AG10803 (cell line): ENCODE data around the gene KCNQ1.

Source experiments
- DNase-seq: peaks from one replicate; pipeline ENCODE4 v3.0.0; 2010; ENCODE audit warnings: low read depth
- H3K4me3 ChIP-seq: 2 replicates; pipeline ENCODE4 v1.5.1; 2011; ENCODE audit warnings: mild to moderate bottlenecking, low read length, control low read depth
- TF ChIP-seq, protein P1 (sequence below): conservative IDR thresholded peaks from 2 replicates; pipeline ENCODE4 v1.5.1; 2011; ENCODE audit warnings: mild to moderate bottlenecking, low read length, control low read depth, inconsistent platforms

The KCNQ1 gene, protein sequence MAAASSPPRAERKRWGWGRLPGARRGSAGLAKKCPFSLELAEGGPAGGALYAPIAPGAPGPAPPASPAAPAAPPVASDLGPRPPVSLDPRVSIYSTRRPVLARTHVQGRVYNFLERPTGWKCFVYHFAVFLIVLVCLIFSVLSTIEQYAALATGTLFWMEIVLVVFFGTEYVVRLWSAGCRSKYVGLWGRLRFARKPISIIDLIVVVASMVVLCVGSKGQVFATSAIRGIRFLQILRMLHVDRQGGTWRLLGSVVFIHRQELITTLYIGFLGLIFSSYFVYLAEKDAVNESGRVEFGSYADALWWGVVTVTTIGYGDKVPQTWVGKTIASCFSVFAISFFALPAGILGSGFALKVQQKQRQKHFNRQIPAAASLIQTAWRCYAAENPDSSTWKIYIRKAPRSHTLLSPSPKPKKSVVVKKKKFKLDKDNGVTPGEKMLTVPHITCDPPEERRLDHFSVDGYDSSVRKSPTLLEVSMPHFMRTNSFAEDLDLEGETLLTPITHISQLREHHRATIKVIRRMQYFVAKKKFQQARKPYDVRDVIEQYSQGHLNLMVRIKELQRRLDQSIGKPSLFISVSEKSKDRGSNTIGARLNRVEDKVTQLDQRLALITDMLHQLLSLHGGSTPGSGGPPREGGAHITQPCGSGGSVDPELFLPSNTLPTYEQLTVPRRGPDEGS

DNA sequence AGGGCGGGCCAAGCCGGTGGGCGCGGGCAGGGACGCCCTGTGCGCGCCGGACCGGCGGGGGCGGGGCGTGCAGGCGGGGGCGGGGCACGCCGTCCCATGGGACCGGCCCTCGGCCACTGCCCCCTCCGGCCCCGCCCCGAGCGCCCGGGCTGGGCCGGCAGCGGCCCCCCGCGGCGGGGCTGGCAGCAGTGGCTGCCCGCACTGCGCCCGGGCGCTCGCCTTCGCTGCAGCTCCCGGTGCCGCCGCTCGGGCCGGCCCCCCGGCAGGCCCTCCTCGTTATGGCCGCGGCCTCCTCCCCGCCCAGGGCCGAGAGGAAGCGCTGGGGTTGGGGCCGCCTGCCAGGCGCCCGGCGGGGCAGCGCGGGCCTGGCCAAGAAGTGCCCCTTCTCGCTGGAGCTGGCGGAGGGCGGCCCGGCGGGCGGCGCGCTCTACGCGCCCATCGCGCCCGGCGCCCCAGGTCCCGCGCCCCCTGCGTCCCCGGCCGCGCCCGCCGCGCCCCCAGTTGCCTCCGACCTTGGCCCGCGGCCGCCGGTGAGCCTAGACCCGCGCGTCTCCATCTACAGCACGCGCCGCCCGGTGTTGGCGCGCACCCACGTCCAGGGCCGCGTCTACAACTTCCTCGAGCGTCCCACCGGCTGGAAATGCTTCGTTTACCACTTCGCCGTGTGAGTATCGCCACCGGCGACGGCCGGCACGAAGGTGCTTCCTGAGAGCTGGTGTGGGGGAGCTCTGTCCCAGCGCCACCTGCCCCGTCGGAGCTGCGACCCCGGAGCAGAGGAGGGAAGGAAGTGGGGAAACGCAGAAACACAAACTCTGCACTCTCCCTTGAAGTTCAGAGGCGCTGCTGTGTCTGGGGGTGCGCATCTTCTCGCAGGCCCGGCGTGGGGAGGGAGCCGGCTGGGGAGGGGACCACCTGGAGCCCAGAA, at the start of gene KCNQ1:
Gene KCNQ1, plus strand, starts transcription at position 188 of the 925 bp plus-strand sequence. Its CDS starts 91 bp downstream, at position 279.
- DNase-seq, result no peak
- TF ChIP-seq, protein P1, sequence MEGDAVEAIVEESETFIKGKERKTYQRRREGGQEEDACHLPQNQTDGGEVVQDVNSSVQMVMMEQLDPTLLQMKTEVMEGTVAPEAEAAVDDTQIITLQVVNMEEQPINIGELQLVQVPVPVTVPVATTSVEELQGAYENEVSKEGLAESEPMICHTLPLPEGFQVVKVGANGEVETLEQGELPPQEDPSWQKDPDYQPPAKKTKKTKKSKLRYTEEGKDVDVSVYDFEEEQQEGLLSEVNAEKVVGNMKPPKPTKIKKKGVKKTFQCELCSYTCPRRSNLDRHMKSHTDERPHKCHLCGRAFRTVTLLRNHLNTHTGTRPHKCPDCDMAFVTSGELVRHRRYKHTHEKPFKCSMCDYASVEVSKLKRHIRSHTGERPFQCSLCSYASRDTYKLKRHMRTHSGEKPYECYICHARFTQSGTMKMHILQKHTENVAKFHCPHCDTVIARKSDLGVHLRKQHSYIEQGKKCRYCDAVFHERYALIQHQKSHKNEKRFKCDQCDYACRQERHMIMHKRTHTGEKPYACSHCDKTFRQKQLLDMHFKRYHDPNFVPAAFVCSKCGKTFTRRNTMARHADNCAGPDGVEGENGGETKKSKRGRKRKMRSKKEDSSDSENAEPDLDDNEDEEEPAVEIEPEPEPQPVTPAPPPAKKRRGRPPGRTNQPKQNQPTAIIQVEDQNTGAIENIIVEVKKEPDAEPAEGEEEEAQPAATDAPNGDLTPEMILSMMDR, result no peak
- no peak within 1 kb of the TSS for H3K4me3 ChIP-seq

DNA sequence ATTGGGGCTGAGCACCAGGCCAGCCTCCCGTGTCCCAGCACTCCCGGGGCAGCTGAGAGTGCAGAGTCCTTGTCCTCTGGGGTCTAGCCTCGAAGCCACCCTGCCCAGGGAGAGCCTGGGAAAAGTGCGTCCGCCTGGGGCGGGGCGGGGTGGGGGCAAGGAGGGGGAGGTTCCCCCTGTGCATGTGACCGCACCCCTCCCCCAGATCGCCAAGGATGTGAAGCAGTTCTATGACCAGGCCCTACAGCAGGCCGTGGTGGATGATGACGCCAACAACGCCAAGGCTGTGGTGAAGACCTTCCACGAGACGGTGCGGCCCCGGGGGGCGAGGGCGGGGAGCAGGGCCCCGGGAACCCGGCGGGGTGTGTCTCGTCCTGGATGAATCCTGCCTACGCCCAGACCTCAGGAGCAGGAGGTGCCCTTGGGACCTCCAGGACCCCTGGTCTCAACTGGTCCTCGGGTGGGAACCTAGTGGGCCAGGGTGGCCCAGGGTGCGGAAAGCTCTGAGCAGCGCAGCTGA, 49.5 kb upstream of the KCNQ1 start:
- no peak overlapping the region for H3K4me3 ChIP-seq
- no peak for DNase-seq
- TF ChIP-seq, protein P1, result no peak

DNA sequence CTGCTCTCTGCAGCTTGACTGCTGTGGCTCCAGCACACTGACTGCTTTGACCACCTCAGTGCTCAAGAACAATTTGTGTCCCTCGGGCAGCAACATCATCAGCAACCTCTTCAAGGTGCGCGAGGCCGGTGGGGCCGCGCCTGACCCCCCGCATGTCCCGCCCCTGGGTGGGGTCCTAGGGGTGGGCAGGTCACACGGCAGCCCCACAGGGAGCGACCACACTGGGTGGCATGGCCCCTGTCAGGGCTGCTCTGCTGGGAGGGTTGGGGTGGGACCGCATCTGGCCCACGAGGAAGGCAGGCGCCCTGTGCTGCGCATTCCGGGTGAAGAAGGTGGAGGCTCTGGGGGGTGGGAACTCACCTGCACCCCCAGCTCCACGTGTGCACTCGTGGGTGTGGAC, 49.0 kb upstream of the KCNQ1 start:
- TF ChIP-seq, protein P1, result no peak
- no peak overlapping the region for H3K4me3 ChIP-seq

DNA sequence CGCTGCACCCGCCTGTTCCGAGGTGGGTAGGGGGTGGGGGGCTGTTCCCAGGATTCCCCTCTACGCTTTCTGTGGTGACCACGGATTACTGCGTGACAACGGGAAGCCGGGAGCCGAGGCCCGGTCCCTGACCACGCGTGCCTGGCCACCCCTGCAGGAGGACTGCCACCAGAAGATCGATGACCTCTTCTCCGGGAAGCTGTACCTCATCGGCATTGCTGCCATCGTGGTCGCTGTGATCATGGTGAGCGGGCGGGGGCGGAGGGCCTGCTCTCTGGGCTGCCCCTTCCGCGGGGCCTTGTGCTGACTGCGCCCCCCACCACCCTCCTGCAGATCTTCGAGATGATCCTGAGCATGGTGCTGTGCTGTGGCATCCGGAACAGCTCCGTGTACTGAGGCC, 48.3 kb upstream of the KCNQ1 start:
- H3K4me3 ChIP-seq, result no peak overlapping the region
- no peak for DNase-seq
- TF ChIP-seq, protein P1, result no peak

More for the DNA sequence above, 49.0 kb upstream of the KCNQ1 start:
- DNase-seq, result no peak

DNA sequence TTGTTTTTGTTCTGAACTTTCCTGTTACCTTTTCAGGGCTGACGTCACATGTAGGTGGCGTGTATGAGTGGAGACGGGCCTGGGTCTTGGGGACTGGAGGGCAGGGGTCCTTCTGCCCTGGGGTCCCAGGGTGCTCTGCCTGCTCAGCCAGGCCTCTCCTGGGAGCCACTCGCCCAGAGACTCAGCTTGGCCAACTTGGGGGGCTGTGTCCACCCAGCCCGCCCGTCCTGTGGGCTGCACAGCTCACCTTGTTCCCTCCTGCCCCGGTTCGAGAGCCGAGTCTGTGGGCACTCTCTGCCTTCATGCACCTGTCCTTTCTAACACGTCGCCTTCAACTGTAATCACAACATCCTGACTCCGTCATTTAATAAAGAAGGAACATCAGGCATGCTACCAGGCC, 47.8 kb upstream of the KCNQ1 start:
- no peak for DNase-seq
- TF ChIP-seq, protein P1, result no peak

DNA sequence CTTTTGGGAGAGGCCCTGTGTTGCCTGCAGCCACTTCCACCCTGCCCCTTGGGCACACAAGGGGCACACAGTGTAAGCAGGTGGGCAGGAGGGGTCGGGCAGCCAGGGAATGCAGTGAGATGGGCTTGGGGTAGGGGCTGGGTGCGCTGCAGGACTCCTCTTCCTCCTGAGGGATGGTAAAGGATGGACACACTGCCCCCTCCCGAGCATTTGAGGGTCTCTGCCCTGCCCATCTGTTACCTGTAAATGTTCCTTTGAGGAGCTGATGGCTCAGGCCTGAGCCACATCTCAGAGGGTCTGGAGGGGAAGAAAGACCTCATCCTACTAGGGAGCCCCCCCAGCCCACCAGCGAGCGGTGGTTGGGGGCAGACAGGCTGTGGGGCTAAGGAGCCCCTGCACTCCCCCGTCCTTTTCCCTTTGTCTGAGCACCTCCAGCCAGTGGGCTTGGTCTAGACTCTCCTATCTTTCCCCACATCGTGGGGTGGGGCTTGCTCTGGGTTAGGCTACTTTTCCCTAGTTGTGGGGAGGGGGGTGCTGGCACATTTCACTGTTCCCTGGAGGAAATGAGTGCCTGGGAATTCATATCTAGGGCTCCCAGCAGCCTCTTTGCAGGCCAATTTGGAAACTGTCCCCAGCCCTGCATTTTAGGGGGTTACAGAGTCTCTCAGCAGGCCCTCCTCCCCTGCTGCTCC, 46.0 kb upstream of the KCNQ1 start:
- no peak for DNase-seq
- peak overlapping the region; percentile 68; the same call in 1 of the 2 replicates for H3K4me3 ChIP-seq
- TF ChIP-seq, protein P1, result no peak

More for the DNA sequence above, 47.8 kb upstream of the KCNQ1 start:
- no peak overlapping the region for H3K4me3 ChIP-seq
